Activated T-cell treated with anti-CD3 and anti-CD28 coated beads, Interleukin-2, amount 50 U/mL, for 24 hours (primary cell): ENCODE data around the gene XRCC3.

ENCODE experiments used
- DNase-seq: peaks from one replicate; pipeline ENCODE4 v3.0.0-alpha.2; 2020
- H3K27ac Mint-ChIP-seq: 2 replicates; pipeline ENCODE4 v1.8.0; 2020; ENCODE audit warnings: mild to moderate bottlenecking, mixed read lengths
- H3K27me3 Mint-ChIP-seq: 2 replicates; pipeline ENCODE4 v1.8.0; 2020; ENCODE audit warnings: mixed read lengths
- H3K36me3 Mint-ChIP-seq: 2 replicates; pipeline ENCODE4 v1.8.0; 2020; ENCODE audit warnings: low read depth, mixed read lengths
- H3K4me1 Mint-ChIP-seq: 2 replicates; pipeline ENCODE4 v1.8.0; 2020; ENCODE audit warnings: low read depth, mixed read lengths
- H3K4me3 Mint-ChIP-seq: 2 replicates; pipeline ENCODE4 v1.8.0; 2020; ENCODE audit warnings: mild to moderate bottlenecking, moderate library complexity, mixed read lengths
- H3K9me3 Mint-ChIP-seq: 2 replicates; pipeline ENCODE4 v1.8.0; 2020; ENCODE audit warnings: mixed read lengths

Gene XRCC3

GRCh38 chr14:103734081-103734888, 19.0 kb upstream of the XRCC3 start:
- no peaks in the 10 kb centered on the region for H3K9me3 Mint-ChIP-seq

DNA sequence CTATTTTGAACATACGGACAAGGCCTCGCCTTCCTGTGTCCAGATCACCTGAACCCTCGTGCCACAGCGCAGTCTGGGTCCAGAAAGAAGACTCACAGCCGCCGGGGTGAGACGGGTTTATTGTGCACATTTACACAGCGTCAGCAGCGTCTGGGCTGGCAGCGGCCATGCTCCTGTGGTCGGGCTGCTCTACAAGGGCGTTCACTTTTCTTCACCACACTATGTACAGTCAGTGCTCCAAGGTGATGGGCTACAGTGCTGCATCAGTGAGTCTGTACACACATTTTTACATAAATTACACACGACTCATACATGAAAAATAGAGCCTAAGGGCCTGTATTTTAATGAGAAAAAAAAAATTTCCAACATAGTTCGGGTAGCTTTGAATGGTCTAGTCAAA, 18.4 kb upstream of the XRCC3 start:
- no peak overlapping the region for H3K4me3 Mint-ChIP-seq
- no peaks in the 10 kb centered on the region for H3K9me3 Mint-ChIP-seq
- no peaks in the 10 kb centered on the region for H3K27me3 Mint-ChIP-seq
- no peak overlapping the region for H3K27ac Mint-ChIP-seq
- H3K4me1 Mint-ChIP-seq: no peaks in the 10 kb centered on the region
- H3K36me3 Mint-ChIP-seq: peaks cover 67% of the 10 kb centered on the region
- DNase-seq: no peak

More at GRCh38 chr14:103734081-103734888, 19.0 kb upstream of the XRCC3 start:
- Mint-ChIP-seq H3K36me3 (peaks cover 64% of the 10 kb centered on the region), H3K27ac (peak overlapping the region; percentile 52), H3K4me3 (no peak overlapping the region), H3K4me1 (no peaks in the 10 kb centered on the region), H3K27me3 (no peaks in the 10 kb centered on the region)
- no peak for DNase-seq

DNA sequence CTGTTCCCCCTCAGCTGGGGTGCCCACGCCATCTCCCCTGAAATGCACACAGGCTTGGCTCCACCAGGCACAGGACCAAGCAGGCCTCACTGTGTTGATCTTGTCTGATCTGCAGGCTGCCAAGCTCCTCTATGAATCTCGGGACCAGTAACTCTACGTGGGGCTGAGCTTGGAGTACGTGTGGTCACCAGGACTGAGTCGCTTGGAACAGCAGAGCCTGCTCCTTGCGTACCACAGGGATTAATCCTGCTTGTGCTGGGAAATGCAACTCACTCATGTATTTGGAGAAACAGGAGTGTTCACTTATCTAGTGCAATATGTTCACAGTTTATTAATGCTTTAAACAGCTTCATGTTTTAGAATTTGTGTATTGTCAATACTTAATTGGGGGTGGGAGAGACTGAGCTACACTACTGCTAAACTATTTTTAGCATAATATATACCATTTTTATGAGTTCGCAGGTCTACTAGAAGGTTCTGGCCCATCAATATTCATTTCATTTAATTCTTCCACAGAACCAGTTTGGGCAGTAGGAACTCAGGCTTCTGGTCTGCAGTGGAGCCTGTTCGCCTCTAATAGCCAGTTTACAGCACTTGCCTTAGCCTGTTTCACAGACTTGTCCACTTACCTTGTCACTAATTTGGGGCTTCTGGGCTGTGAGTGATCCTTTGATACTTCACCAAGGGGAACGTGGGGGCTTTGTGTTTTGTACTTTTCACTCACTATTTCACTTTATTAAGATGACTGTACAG, 17.8 kb upstream of the XRCC3 start:
- DNase-seq: no peak
- peaks cover 67% of the 10 kb centered on the region for H3K36me3 Mint-ChIP-seq
- no peaks in the 10 kb centered on the region for H3K4me1 Mint-ChIP-seq
- H3K27me3 Mint-ChIP-seq: no peaks in the 10 kb centered on the region
- H3K27ac Mint-ChIP-seq: no peak overlapping the region
- H3K9me3 Mint-ChIP-seq: no peaks in the 10 kb centered on the region
- no peak overlapping the region for H3K4me3 Mint-ChIP-seq

- Mint-ChIP-seq H3K27me3 (no peaks in the 10 kb centered on the region), H3K9me3 (no peaks in the 10 kb centered on the region), H3K4me3 (no peak overlapping the region), H3K27ac (no peak overlapping the region), H3K36me3 (peaks cover 59% of the 10 kb centered on the region), H3K4me1 (no peaks in the 10 kb centered on the region)
- no peak for DNase-seq
These were observed 16.9 kb upstream of the XRCC3 start for GRCh38 chr14:103731916-103732867.

GRCh38 chr14:103731481-103731880, 16.2 kb upstream of the XRCC3 start:
- Mint-ChIP-seq H3K27me3 (no peaks in the 10 kb centered on the region), H3K4me1 (no peaks in the 10 kb centered on the region), H3K4me3 (no peak overlapping the region), H3K27ac (no peak overlapping the region), H3K9me3 (no peaks in the 10 kb centered on the region), H3K36me3 (peaks cover 53% of the 10 kb centered on the region)
- DNase-seq: no peak

GRCh38 chr14:103730490-103731035, 15.3 kb upstream of the XRCC3 start:
- H3K4me1 Mint-ChIP-seq: no peaks in the 10 kb centered on the region
- no peak overlapping the region for H3K4me3 Mint-ChIP-seq
- no peak overlapping the region for H3K27ac Mint-ChIP-seq
- no peak for DNase-seq
- H3K27me3 Mint-ChIP-seq: no peaks in the 10 kb centered on the region
- no peaks in the 10 kb centered on the region for H3K9me3 Mint-ChIP-seq
- peaks cover 49% of the 10 kb centered on the region for H3K36me3 Mint-ChIP-seq

- Mint-ChIP-seq H3K36me3 (peaks cover 46% of the 10 kb centered on the region), H3K9me3 (no peaks in the 10 kb centered on the region), H3K4me1 (no peaks in the 10 kb centered on the region), H3K4me3 (no peak overlapping the region), H3K27me3 (no peaks in the 10 kb centered on the region), H3K27ac (no peak overlapping the region)
- no peak for DNase-seq
These were observed 14.5 kb upstream of the XRCC3 start for GRCh38 chr14:103729496-103730448.

- no peak overlapping the region for H3K4me3 Mint-ChIP-seq
- no peaks in the 10 kb centered on the region for H3K4me1 Mint-ChIP-seq
- DNase-seq: no peak
- peaks cover 38% of the 10 kb centered on the region for H3K36me3 Mint-ChIP-seq
- no peaks in the 10 kb centered on the region for H3K9me3 Mint-ChIP-seq
- H3K27me3 Mint-ChIP-seq: no peaks in the 10 kb centered on the region
- no peak overlapping the region for H3K27ac Mint-ChIP-seq
These were observed 13.5 kb upstream of the XRCC3 start for GRCh38 chr14:103728721-103729120.

DNA sequence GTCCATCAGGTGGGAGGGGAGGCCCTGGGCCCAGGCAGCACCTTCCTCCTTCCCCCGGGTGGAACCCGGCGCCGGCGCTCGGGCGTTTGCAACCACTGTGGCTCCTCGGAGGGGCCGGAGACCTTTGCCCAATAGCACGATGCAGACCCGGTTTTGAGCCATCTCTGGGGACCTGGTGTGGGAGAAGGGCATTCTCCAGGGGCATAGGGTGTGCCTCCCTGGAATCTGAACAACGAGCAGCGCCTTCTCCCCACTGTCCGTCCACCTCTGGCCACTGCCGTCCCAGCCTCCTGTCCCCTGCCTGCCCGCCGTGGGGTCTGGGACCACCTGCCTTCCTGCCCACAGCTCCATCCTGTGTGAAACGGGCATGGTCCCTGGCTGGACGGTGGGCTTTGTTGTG, 12.9 kb upstream of the XRCC3 start:
- Mint-ChIP-seq H3K4me1 (no peaks in the 10 kb centered on the region), H3K36me3 (peaks cover 33% of the 10 kb centered on the region), H3K4me3 (no peak overlapping the region), H3K9me3 (no peaks in the 10 kb centered on the region), H3K27ac (no peak overlapping the region), H3K27me3 (no peaks in the 10 kb centered on the region)
- no peak for DNase-seq

GRCh38 chr14:103727313-103727980, 12.2 kb upstream of the XRCC3 start:
- no peaks in the 10 kb centered on the region for H3K9me3 Mint-ChIP-seq
- H3K4me1 Mint-ChIP-seq: no peaks in the 10 kb centered on the region

DNA sequence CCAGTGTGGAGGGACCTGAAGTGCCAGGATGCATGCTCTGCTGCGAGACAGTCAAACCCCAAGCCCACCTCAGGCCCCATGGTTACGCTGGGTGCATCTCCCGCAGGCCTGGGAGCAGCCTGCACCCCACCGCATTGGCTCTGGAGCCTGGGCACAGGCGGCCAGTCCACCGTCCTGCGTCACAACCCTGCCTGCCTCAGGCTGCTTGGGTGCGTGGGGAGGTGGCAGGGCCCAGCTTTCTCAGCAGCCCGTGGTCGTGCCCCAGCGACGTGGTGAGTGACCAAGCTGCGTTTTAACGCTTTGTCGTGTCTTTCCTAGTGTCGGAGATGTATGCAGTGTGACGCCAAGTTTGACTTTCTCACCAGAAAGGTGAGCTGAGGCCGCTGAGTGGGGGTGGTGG, 11.2 kb upstream of the XRCC3 start:
- no peak overlapping the region for H3K27ac Mint-ChIP-seq
- H3K9me3 Mint-ChIP-seq: no peaks in the 10 kb centered on the region
- H3K36me3 Mint-ChIP-seq: peaks cover 23% of the 10 kb centered on the region
- H3K4me1 Mint-ChIP-seq: peaks cover 5% of the 10 kb centered on the region
- DNase-seq: no peak
- H3K4me3 Mint-ChIP-seq: no peak overlapping the region
- no peaks in the 10 kb centered on the region for H3K27me3 Mint-ChIP-seq

More at GRCh38 chr14:103727313-103727980, 12.2 kb upstream of the XRCC3 start:
- Mint-ChIP-seq H3K27ac (no peak overlapping the region), H3K36me3 (peaks cover 27% of the 10 kb centered on the region), H3K4me3 (no peak overlapping the region), H3K27me3 (no peaks in the 10 kb centered on the region)
- no peak for DNase-seq

GRCh38 chr14:103725739-103726395, 10.6 kb upstream of the XRCC3 start:
- no peaks in the 10 kb centered on the region for H3K27me3 Mint-ChIP-seq
- H3K27ac Mint-ChIP-seq: no peak overlapping the region

More at GRCh38 chr14:103725739-103726395, 10.6 kb upstream of the XRCC3 start:
- DNase-seq: no peak
- H3K4me3 Mint-ChIP-seq: no peak overlapping the region
- peaks cover 11% of the 10 kb centered on the region for H3K4me1 Mint-ChIP-seq
- H3K36me3 Mint-ChIP-seq: peaks cover 23% of the 10 kb centered on the region
- H3K9me3 Mint-ChIP-seq: no peaks in the 10 kb centered on the region
